K562 (cell line): Measurements from ENCODE around the gene ABHD12. TPM values are rescaled to one million over a fixed set of nuclear protein-coding genes. Genes with fewer than 3 reads are reported as not detected.
A peak's percentile ranks its signal among the peaks of the same experiment; 100 is the strongest.

ENCODE experiments used
- EGR1 ChIP-seq: fragments of 450-650 bp; conservative IDR thresholded peaks from 2 replicates; pipeline ENCODE4 v1.6.1; 2017; ENCODE audit warnings: mild to moderate bottlenecking
- ESRRB ChIP-seq: fragments of 250-450 bp; sonication (Bioruptor Pico); IDR thresholded peaks from 2 replicates; pipeline ENCODE4 v1.5.0; 2020; ENCODE audit warnings: mild to moderate bottlenecking, moderate library complexity, borderline replicate concordance
- JUN ChIP-seq, 2 experiments: sonication (generic) in 1 of 2; formaldehyde crosslinking in 1 of 2; IDR thresholded peaks; 2 replicates each; pipeline versions ENCODE4 v1.6.1 to v1.8.0; 2012 to 2022; ENCODE audit warnings: borderline replicate concordance in 2 of 2, mild to moderate bottlenecking in 2 of 2, improper control_type of control experiment in 1 of 2, low read depth in 1 of 2, low read length in 1 of 2, missing genetic modification reagents in 1 of 2
- MTF1 ChIP-seq: fragments of 250-450 bp; sonication (Bioruptor Pico); IDR thresholded peaks from 2 replicates; pipeline ENCODE4 v1.9.0; 2021; ENCODE audit warnings: moderate library complexity, mild to moderate bottlenecking, inconsistent platforms, borderline replicate concordance
- NR2F6 ChIP-seq: fragments of 450-650 bp; formaldehyde crosslinking; IDR thresholded peaks from 2 replicates; pipeline ENCODE4 v1.4.0; 2020; ENCODE audit warnings: mild to moderate bottlenecking
- POLR2H ChIP-seq: IDR thresholded peaks from 2 replicates; pipeline ENCODE4 v1.6.1; 2016; ENCODE audit warnings: missing genetic modification characterization, low read depth, mild to moderate bottlenecking, control low read depth, missing compliant biosample characterization, moderate library complexity
- PURB ChIP-seq: sonication (generic); formaldehyde crosslinking; IDR thresholded peaks from 2 replicates; pipeline ENCODE4 v1.9.0; 2021; ENCODE audit warnings: low read depth, mild to moderate bottlenecking, missing genetic modification reagents
- ZC3H11A ChIP-seq: IDR thresholded peaks from 2 replicates; pipeline ENCODE4 v1.6.1; 2012; ENCODE audit warnings: low read depth, low read length, improper control_type of control experiment
- ZNF165 ChIP-seq: fragments of 250-450 bp; sonication (Bioruptor Pico); IDR thresholded peaks from 2 replicates; pipeline ENCODE4 v1.4.0; 2020; ENCODE audit warnings: borderline replicate concordance
- ZNF212 ChIP-seq: fragments of 450-650 bp; formaldehyde crosslinking; IDR thresholded peaks from 2 replicates; pipeline ENCODE4 v1.4.0; 2020; ENCODE audit warnings: mild to moderate bottlenecking
- ZNF263 ChIP-seq: sonication (generic); formaldehyde crosslinking; IDR thresholded peaks from 2 replicates; pipeline ENCODE4 v1.8.0; 2022; ENCODE audit warnings: mild to moderate bottlenecking, missing genetic modification reagents, borderline replicate concordance
- ZNF507 ChIP-seq: conservative IDR thresholded peaks from 2 replicates; pipeline ENCODE4 v1.6.1; 2017; ENCODE audit warnings: missing genetic modification characterization, missing compliant biosample characterization
- polyA plus RNA-seq, 8 experiments: library from polyadenylated mRNA; depleted of rRNA in 4 of 8; stranded (reverse) in 5 of 8; unstranded in 3 of 8; fragments of >200 nt; fragmentation: Nextera tagmentation in 2 of 8; fragmentation: Illumina TruSeq in 1 of 8; extraction: Ambion mirVana in 2 of 8; extraction: Trizol in 1 of 8; gene quantifications; 2 replicates each; pipeline versions ENCODE4 v1.2.1 to v1.2.3, GENCODE V29; 2011 to 2014; ENCODE audit warnings: inconsistent platforms in 1 of 8, missing spikeins in 1 of 8
- total RNA-seq, 7 experiments: library from RNA; depleted of rRNA in 6 of 7; stranded (reverse); fragments of >200 nt in 6 of 7; fragmentation: Illumina TruSeq in 2 of 7; extraction: Trizol in 2 of 7; gene quantifications; 2 replicates each; pipeline versions ENCODE4 v1.2.1 to v1.2.3, GENCODE V29; 2011 to 2021; ENCODE audit warnings: low replicate concordance in 1 of 7
- TF ChIP-seq, protein P1 (sequence below): fragments of 450-650 bp; IDR thresholded peaks from 2 replicates; pipeline ENCODE4 v1.6.1; 2016; ENCODE audit warnings: mild to moderate bottlenecking
- TF ChIP-seq, protein P2 (sequence below): fragments of 450-650 bp; IDR thresholded peaks from 2 replicates; pipeline ENCODE4 v1.6.1; 2016; ENCODE audit warnings: low read depth, mild to moderate bottlenecking, moderate library complexity
- TF ChIP-seq, protein P3 (sequence below): fragments of 250-450 bp; sonication (Bioruptor Pico); IDR thresholded peaks from 2 replicates; pipeline ENCODE4 v1.4.0; 2020; ENCODE audit warnings: mild to moderate bottlenecking, moderate library complexity, borderline replicate concordance

The ABHD12 gene
- total and polyA plus RNA-seq, 9 of the 15 experiments (the other 6 are each of a cell fraction or from before 2014, with no cell fraction given): 0.65 to 15.6 (median 9.1) TPM

DNA sequence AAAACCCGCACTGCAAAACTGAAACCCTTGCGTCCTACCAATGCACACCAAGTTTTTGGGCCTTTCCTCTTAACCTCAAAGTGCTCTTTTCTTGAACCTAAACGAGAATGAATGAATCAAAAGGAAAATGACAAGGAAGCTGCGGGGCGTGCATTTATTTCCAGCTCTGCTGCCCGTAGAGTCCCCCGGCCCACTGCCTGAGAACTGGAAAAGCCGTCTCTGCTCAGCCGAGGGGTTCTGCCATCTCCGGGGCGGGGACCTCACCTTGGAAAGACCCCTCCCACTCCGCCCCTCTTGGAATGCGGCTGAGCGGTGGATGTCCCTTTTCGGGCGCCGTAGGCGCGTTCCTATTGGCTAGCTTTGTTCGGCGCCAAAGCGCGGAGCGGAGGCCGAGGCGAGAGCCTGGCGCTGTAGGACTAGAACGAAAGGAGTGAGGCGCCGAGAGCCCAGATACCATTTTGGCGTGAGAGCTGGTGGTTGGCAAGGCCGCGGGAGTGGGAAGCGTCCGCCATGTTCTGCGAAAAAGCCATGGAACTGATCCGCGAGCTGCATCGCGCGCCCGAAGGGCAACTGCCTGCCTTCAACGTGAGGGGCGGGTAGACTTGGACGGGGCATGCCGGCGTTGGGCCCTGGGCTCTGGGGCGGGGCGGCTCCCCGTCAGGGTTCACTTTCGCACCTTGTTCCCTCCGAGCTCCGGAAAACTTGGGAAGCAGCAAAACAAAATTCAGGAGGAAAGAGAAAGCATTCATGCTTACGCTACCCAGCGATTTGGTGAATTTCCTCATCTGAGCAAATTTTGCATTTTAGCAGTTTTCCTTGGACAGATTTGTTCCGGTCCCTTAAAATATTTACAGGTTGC lies 16.9 kb upstream of the ABHD12 start, which contains the start of gene GINS1 (continued):
- TF ChIP-seq, protein P1, sequence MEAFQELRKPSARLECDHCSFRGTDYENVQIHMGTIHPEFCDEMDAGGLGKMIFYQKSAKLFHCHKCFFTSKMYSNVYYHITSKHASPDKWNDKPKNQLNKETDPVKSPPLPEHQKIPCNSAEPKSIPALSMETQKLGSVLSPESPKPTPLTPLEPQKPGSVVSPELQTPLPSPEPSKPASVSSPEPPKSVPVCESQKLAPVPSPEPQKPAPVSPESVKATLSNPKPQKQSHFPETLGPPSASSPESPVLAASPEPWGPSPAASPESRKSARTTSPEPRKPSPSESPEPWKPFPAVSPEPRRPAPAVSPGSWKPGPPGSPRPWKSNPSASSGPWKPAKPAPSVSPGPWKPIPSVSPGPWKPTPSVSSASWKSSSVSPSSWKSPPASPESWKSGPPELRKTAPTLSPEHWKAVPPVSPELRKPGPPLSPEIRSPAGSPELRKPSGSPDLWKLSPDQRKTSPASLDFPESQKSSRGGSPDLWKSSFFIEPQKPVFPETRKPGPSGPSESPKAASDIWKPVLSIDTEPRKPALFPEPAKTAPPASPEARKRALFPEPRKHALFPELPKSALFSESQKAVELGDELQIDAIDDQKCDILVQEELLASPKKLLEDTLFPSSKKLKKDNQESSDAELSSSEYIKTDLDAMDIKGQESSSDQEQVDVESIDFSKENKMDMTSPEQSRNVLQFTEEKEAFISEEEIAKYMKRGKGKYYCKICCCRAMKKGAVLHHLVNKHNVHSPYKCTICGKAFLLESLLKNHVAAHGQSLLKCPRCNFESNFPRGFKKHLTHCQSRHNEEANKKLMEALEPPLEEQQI: 0 out of 2 replicates have a peak, but pooled peaks have one; percentile 43
- no peak for TF ChIP-seq ZNF165 (CRISPR knock-in tag)
- TF ChIP-seq, protein P2, sequence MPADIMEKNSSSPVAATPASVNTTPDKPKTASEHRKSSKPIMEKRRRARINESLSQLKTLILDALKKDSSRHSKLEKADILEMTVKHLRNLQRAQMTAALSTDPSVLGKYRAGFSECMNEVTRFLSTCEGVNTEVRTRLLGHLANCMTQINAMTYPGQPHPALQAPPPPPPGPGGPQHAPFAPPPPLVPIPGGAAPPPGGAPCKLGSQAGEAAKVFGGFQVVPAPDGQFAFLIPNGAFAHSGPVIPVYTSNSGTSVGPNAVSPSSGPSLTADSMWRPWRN: no peak
- TF ChIP-seq, protein P3, sequence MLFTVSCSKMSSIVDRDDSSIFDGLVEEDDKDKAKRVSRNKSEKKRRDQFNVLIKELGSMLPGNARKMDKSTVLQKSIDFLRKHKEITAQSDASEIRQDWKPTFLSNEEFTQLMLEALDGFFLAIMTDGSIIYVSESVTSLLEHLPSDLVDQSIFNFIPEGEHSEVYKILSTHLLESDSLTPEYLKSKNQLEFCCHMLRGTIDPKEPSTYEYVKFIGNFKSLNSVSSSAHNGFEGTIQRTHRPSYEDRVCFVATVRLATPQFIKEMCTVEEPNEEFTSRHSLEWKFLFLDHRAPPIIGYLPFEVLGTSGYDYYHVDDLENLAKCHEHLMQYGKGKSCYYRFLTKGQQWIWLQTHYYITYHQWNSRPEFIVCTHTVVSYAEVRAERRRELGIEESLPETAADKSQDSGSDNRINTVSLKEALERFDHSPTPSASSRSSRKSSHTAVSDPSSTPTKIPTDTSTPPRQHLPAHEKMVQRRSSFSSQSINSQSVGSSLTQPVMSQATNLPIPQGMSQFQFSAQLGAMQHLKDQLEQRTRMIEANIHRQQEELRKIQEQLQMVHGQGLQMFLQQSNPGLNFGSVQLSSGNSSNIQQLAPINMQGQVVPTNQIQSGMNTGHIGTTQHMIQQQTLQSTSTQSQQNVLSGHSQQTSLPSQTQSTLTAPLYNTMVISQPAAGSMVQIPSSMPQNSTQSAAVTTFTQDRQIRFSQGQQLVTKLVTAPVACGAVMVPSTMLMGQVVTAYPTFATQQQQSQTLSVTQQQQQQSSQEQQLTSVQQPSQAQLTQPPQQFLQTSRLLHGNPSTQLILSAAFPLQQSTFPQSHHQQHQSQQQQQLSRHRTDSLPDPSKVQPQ (CRISPR knock-in tag): no peak
- TF ChIP-seq NR2F6 (CRISPR knock-in tag): no peak
- no peak for TF ChIP-seq ZNF507
- TF ChIP-seq MTF1: no peak
- no peak for TF ChIP-seq EGR1
- no peak for TF ChIP-seq JUN (IDR thresholded peaks at IDR 0.05; ENCODE audit: borderline replicate concordance, low read depth, low read length)
- TF ChIP-seq JUN (CRISPR knock-in tag; IDR thresholded peaks at IDR 0.05; ENCODE audit: borderline replicate concordance): no peak
- TF ChIP-seq ZC3H11A: no peak
- TF ChIP-seq ESRRB (CRISPR knock-in tag): no peak
- no peak for TF ChIP-seq PURB (CRISPR knock-in tag)
- peak; percentile 64 for TF ChIP-seq POLR2H (tag)
- TF ChIP-seq ZNF212 (CRISPR knock-in tag): no peak
- no peak for TF ChIP-seq ZNF263 (CRISPR knock-in tag)
